SIG-M5 treated with dmso at 0.1 percent for 504 hours (cell line): ENCODE data around the gene S100A11.

Experiments used
- DNase-seq: peaks from one replicate; lab custom pipeline; 2025; ENCODE audit not compliant: unreplicated experiment; lab: John Stamatoyannopoulos, UW

Gene S100A11

DNA sequence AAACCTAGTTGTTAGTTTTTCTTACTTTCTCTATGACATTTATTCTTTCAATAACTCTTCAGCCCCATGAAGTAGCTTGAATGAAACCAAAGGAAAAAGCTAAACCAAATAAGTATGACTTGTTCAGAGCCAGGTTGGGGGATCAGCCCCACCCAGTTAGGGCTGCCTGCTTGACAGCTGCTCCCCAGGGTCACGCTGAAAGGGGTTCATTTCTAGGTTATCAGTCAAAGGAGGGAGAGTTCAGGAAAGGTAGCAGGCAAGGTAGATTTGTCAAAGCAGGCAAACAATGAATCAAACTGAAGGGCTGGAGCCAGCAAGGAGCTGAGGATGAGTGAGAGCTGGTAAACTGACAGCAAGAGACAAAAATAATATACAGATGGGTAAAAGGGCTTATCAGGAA lies 3.1 kb upstream of the S100A11 start:
- DNase-seq, result no peak

DNA sequence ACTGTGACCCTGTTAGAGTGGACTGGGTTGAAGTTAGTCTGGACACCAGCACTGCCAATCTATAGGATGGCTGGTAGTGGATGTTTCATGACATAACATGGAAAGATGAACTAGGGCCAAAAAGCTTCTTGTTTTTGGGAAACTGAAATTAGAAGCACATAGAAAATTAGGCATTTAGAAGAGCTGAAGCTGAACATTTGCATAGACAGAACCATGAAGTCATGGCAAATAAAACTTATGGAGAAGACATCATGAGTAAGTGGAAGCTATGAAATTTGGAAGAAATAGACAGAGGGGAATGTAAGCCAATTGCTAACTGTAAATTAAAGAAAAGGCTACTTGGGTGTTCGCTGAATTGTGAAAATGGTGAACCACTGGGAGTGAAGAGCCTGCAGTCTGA lies 2.7 kb upstream of the S100A11 start:
- no peak for DNase-seq

DNA sequence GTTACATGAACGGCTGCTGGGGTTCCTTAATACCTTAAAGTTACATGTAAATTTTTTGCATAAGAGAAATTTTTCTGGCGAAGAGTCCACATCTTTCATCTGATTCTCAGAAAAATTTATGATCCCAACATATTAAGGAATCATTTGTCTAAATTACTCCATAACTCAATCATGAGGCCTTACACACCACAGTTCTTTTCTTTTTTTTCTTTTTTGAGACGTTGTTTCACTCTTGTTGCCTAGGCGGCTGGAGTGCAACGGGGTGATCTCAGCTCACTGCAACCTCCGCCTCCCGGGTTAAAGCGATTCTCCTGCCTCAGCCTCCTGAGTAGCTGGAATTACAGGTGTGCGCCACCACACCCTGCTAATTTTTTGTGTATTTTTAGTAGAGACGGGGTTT lies 2.1 kb upstream of the S100A11 start:
- DNase-seq, result no peak

DNA sequence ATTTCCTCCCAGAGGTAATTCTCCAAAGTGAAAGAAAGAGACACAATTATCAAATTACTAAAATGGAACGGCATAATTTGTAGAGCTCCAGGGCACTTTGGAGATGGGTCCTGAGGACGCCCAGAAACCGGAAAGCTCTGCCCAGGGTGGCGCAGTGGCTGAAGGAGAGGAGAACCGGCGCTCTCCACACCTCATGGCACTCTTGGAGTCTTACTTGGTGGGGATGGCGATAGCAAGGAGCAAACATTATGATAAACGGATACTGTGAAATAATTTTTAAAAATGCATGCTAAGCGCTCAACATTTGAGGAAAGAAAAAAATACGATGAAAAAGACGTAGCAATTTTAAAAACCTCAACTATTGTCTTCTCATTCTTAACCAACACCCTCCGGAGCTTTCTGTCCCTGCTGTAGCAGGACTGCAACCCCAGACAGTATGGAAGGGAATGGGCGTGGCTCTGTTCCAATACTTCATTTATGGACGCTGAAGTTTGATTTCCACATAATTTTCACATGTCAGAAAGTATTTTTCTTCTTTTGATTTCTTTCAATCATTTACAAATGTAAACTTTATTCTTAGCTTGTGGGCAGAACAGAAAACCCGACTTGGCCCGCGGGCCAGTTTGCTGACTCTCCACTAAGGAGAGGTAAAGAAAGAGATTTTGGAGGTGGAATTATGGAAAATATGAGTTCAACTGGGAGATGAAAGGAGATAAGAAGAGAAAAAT lies 1.1 kb downstream of the S100A11 start:
- DNase-seq, result peak; percentile 74

DNA sequence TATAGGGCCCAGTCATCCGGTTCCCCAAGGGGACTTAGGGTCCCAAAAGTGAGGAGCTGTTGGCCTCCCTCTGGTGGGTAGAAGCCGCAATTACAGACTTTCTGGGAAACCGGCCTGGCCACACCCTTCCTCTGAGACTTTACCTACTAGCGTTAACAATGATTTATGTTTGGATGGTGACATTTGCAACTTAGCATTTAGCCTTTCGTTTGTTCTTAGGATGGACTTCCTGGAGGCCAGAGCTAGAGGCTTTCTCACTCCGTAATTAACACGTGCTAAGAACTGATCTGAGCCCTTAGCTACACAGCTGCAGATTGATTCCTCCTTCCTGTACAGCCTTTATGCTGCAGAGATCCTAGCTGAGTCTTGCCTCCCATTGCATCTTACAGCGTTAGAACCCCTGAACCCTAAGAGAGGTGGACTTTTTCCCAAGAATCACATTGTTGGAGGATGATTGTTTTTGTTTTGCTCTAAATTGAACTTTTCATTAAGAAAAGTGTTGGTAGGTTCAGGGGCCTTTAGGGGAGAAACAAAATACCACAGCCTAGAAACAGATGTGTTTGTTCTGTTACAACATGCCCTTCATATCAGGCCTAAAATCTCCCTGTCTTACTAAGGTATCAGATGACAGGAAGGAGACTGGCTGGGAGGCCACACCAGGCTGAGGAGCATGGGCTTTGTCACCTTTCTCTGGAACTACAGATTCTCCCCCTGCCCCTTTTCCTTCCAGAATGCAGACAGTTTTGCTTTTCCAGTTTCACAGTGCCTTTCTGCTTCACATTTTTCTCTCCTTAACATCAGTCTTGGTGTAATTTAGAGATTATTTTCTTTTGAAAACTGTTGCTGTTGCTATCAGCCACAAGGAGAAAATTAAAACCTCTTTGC lies 1.9 kb downstream of the S100A11 start:
- peak; percentile 92 for DNase-seq

DNA sequence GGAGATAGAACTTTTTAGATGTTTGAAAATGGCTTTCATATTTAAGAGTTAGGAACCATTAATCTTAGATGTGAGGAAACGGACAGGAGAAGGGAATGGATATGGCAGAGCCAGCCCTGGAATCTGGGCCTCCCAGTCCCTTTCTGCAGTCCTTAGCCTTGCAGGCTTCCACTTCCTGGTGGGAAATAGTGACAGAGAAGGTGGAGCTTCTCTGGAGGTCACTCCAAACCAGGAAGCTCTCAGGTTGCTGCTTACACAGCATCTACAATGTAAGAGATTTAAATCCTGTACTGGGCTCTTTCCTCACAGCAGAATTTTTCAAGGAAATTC lies 2.5 kb downstream of the S100A11 start:
- no peak for DNase-seq

DNA sequence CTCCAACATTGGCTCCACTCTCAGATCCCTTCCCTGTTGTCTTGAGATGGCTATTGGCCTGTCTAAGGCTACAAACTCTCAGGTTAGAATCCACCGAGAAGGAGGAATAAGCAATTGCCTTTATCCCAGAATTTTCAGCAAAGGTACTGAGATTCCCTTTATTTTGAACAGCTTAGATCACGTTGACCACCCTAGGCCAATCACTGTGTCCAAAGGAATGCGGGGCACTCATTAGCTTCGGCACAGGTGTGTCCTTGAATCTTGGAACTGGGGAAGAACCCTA lies 6.9 kb downstream of the S100A11 start:
- DNase-seq, result no peak

DNA sequence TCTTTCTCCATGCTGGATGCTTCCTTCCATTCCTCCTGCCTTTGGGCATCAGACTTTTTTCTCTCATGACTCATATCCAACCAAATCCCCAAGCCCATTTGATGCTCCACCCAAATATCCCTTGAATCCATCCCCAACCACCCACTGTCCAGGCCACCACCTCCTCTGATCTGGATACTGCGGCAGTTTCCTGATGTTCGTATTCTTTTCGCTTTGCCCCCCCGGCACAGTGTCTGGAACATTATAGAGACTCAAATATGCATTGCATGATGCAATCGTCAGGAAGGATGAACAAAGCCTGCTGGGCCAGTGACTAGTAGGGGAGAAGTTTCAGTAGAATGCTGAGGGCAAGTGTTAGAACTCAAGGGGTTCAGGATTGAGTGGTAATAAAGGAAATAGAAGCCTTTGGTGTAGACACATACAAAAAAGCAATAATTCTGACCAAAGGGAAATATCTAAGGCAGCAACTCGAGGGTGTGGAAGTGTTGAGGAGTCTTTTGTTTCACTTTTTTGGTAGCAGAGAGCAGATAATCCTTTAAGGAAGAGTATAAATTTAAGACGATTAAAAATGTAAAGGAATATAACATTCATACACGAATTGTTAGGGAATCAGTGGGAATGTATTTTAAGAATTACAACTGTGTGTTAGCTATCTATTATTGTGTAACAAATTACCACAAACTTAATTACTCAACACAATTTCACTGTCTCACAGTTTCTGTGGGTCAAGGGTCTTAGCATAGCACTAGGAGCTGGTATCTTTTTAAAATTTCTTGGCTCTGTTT lies 7.5 kb downstream of the S100A11 start:
- peak; percentile 91 for DNase-seq

DNA sequence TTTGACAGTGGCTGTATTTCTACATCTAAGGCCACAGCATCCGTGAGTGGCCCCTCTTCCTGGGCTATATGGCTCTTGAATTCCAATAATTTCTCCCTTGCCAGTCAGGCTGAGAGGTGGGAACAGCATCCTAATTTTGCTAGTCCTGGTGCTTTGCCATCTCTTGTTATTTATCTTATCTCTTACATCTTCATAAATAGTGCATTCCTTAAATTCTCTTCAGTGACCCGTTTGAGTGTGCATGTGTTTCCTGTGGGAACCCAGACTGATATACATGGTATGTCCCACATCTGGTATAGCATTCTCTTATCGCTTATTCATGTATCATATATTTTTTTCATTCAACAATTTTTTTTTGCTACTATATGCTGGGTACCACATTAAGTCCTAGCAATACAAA lies 9.9 kb downstream of the S100A11 start:
- no peak for DNase-seq

DNA sequence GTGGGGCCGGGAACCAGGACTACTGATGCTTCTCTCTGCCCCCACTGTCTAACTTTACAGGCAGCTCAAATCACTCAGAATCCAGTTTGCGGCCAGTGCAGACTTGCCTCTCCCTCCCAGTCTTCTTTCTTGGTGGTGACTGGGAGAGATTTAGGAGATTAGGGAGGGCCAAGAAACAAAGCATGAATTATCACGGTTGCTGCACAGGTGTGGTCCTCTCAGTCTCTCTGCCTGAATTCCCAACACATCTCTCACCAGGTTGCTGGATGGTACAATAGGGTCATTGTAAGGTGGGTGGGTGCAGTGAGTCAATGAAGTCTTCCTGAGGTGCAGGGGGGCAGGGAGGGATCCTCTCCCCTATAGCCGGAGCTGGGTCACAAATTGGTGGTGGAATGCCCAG lies 12.6 kb downstream of the S100A11 start:
- no peak for DNase-seq

DNA sequence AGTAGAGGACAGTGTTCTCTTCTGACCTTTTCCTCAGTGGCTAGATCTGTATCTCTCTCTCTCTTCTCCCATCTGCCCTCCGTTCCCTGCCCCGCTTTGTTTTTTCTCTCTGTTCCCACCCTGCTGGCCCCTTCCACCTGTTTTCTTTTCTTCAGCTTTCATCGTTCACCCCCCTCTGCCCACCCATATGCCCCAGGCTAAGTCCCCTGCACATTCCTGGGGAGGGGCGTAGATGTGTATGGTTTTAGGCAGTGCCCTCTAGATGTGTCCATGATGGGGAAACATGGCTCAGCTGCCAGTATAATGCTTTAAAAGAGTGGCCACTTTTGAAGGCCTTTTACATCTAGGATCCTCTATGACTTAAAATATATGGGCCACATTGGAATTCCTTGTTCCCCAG lies 13.6 kb downstream of the S100A11 start:
- DNase-seq, result no peak

DNA sequence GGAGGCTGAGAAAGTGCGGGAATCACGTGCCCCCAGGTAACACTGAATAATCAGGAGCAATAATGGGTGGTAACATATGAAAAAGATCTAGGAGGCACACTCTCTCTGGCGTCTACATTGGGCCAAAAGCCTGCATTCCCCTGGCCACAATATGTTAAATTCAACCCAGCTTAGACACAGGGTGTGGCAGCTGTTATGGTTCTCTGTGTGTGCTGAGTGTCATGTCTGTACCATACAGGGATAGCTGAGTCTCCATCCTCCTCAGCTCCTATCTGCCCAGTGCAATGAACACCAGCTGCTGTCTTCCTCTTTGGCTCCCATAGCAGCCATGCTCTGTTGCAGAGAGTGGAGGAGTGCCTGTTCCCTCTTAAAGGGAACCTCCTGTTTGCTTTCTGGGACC lies 14.3 kb downstream of the S100A11 start:
- DNase-seq, result no peak

DNA sequence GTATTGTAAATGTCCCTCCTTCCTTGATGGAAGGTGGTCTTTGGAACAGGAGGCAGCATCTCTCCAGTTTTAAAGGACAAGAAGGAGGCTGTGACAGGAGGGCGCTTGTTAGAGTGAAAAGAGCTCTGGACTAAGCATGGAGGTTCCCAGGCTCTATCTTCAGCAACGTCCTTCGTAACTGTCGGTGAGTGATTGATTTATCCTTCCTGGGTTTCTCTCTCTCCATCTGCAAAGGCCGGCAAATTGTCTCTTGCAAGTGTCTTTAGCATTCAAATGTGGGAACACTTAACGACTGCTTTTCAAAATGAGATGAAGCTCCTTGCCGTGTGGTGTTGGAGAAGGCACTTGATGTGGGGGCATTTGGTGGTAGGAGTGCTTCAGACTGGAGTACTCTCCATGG lies 15.2 kb downstream of the S100A11 start:
- no peak for DNase-seq

DNA sequence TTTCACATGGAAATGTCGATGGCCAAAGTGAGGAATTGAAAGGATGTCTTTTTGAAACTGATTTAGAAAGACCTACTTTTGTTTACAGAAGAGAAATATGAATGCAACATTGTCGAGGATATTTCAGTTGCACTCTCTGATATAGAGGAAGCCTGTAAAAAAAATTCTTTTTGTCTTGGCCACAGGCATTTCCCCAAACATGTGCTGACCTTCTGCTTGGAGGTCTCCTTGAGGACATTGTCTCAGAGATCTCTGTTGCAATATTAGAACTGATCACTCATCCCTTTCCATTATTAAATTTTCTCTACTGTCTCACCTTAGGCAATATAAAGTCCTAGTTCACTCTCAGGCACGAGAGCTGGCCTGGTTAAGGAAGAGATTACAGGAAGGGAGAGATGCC lies 16.0 kb downstream of the S100A11 start:
- no peak for DNase-seq

DNA sequence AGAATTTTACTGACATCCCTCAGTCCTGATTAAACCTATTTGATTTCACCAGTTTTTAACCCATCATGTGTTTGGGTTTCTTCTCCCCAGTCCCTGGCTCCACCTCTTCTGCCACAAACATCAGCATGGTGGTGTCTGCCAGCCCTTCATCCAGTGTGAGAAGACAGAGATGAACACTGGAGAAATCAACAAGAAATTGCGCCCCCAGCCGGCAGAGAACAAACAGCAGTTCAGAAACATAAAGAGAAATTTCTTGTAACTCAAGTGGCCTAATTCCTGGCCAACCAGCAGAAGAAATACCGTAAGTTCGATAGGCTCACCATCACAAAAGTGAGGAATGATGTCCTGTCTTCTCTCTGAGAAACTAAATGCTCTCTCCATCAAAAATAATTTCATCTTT lies 18.3 kb downstream of the S100A11 start:
- peak; percentile 41 for DNase-seq

DNA sequence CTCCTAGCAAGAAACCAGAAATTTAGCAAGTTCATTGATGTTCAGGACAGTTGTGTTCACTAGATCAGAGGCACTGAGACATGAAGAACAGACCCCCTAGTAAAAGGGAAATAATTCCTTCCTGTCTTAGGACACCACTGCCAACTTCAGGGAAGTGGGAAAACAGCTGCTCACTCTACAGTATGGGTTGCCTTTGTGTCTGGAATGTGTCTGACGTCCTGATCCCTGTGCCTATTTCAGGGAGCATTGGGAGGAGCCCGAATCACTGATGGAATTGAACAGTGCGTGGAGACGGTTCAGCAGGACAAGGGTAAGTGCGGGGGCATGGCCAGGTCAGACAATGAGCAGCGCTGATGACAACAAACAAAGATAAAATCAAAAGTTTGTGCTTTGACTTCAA lies 21.0 kb downstream of the S100A11 start:
- no peak for DNase-seq

DNA sequence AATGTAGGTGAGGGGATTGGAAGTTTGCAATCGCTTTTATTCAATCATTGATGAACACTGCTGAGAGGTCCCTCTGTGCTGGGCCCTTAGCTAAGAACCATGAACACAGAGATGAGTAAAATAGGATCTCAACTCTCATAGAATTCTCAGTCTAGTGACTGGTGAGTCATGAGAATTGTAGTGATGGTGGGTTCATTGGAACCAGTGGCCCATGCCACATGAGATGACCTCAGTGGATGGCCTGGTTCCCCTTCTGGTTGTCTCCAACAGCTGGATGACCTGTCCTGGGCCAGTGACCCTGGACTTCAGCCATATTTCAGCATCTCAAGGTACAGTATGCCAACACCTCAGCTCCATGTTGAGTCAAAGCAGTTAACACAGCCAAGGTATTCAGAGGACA lies 21.9 kb downstream of the S100A11 start:
- no peak for DNase-seq

DNA sequence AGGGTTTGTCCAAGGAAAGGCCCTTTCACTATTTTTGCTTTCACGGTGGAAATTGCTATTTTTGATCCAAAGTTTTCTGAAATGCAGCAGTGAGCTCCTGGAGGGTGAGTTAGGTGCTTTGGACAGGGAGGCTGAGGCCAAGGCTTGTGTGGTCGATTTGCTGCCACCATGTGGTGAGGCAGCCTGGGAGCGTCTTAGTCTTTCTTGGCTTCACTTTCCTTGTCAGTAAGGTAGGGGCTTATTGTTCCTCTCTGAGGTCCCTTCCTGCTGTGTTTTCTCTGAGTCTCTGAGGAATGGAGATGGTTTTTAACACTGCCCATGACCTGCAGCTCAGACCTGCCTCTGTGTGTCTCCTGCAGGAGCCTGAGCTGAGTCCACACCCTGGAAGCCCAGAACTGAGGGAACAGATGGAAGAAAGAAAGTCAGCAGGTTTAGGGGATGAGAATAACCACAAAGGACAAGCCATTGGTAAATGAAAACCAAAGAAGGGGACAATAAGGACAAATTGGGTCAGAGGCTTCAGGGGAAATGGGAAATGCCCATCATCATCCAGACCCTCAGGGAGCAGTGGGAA lies 23.1 kb downstream of the S100A11 start:
- DNase-seq, result peak; percentile 82

DNA sequence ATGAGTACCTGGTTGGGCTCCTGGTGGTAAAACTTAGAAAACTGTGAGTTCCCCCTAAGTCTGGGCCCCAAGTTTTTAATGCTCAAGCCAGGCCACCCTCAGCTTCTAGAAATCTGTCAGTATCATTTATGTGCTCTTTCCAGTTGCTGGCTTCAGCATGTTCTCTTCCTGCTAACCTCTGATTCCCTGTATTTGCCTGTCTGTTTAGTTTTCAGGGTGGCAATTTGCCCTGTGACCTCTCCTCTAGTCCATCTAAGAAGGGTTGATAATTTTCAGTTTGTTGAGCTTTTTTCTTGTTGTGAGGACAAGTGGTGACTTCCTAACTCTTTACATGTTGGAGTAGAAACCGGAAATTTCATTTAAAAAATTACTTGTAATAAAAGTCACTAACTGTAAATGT lies 27.1 kb downstream of the S100A11 start:
- DNase-seq, result no peak

DNA sequence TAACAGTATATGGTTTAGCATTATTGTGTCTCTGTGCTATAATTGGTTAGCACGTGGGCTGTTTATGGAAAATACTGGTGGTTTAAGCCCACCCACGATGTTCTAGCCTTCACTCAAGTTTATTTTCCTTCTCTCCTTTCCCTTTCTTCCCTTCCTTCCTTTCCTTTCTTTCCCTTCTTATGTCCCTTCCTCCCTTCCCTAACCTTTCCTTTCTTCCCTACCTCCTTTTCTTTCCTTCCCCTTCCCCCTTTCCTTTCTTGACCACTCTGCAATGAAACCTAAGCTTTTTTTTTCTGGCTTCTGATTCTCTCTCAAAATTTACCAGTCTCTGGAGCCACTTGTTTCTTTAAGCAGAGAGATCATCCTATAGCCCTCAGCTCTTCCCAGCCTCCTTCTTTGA lies 29.8 kb downstream of the S100A11 start:
- DNase-seq, result no peak

DNA sequence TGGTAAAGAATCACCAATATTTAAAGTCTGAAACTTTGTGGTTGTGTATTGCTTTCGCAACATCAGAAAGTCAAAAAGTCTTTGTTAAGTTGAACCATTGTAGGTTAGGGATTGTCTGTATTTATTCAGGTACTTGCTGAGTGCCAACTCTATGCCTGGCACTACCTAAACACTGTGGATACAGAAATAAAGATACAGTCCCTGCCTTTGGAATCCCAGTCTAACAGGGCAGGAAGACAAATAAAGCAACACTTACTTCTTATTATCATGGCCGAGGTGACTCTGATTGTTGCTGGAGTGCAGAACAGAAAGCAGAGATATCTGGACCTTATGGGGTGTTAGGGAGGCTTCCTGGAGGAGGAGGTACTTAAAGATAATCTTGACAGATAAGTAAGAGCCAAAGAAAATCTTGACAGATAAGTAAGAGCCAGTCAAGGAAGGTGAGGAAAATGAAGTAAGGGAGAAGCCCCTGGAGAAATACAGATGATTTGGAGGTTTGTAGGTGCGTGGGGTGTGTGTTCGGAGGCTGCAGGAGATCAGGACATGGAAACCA lies 31.4 kb downstream of the S100A11 start:
- no peak for DNase-seq
